ENCODE measurements around the gene ITPR2. TPM values are rescaled to one million over a fixed set of nuclear protein-coding genes. Genes with fewer than 3 reads are reported as not detected.

ITPR2 gene
- total RNA-seq, 1 donor from 2014 or later: 77.9 TPM

GRCh38 chr12:26800347-26800746 lies 32.6 kb downstream of the ITPR2 start:
- Mint-ChIP-seq H3K36me3 (ENCODE audit: unreplicated experiment) (no peaks in the 10 kb centered on the region), H3K27ac (ENCODE audit: unreplicated experiment) (no peak overlapping the region)

GRCh38 chr12:26799741-26800140 lies 33.3 kb downstream of the ITPR2 start:
- H3K36me3 Mint-ChIP-seq (ENCODE audit: unreplicated experiment): no peaks in the 10 kb centered on the region
- no peak overlapping the region for H3K27ac Mint-ChIP-seq (ENCODE audit: unreplicated experiment)
- no peaks in the 10 kb centered on the region for H3K4me1 Mint-ChIP-seq (ENCODE audit: low read depth, unreplicated experiment)
- TF ChIP-seq CTCF (IDR thresholded peaks at IDR 0.05; ENCODE audit: partially characterized antibody, unreplicated experiment): no peak
- H3K4me3 Mint-ChIP-seq (ENCODE audit: unreplicated experiment): no peak overlapping the region
- no peak for DNase-seq
- H3K9me3 Mint-ChIP-seq (ENCODE audit: unreplicated experiment): peaks cover 4% of the 10 kb centered on the region
- no peaks in the 10 kb centered on the region for H3K27me3 Mint-ChIP-seq (ENCODE audit: unreplicated experiment)

More at GRCh38 chr12:26800347-26800746, 32.6 kb downstream of the ITPR2 start:
- H3K9me3 Mint-ChIP-seq (ENCODE audit: unreplicated experiment): peaks cover 4% of the 10 kb centered on the region
- H3K4me3 Mint-ChIP-seq (ENCODE audit: unreplicated experiment): no peak overlapping the region
- H3K4me1 Mint-ChIP-seq (ENCODE audit: low read depth, unreplicated experiment): no peaks in the 10 kb centered on the region
- H3K27me3 Mint-ChIP-seq (ENCODE audit: unreplicated experiment): no peaks in the 10 kb centered on the region
- DNase-seq: no peak
- no peak for TF ChIP-seq CTCF (IDR thresholded peaks at IDR 0.05; ENCODE audit: partially characterized antibody, unreplicated experiment)

GRCh38 chr12:26798640-26799039 lies 34.4 kb downstream of the ITPR2 start:
- H3K36me3 Mint-ChIP-seq (ENCODE audit: unreplicated experiment): no peaks in the 10 kb centered on the region
- H3K27ac Mint-ChIP-seq (ENCODE audit: unreplicated experiment): no peak overlapping the region
- no peaks in the 10 kb centered on the region for H3K27me3 Mint-ChIP-seq (ENCODE audit: unreplicated experiment)
- H3K4me1 Mint-ChIP-seq (ENCODE audit: low read depth, unreplicated experiment): no peaks in the 10 kb centered on the region
- no peak overlapping the region for H3K4me3 Mint-ChIP-seq (ENCODE audit: unreplicated experiment)
- H3K9me3 Mint-ChIP-seq (ENCODE audit: unreplicated experiment): peaks cover 4% of the 10 kb centered on the region
- no peak for DNase-seq
- TF ChIP-seq CTCF (IDR thresholded peaks at IDR 0.05; ENCODE audit: partially characterized antibody, unreplicated experiment): no peak

GRCh38 chr12:26798023-26798422 lies 35.0 kb downstream of the ITPR2 start:
- DNase-seq: no peak
- Mint-ChIP-seq H3K4me1 (ENCODE audit: low read depth, unreplicated experiment) (no peaks in the 10 kb centered on the region), H3K27me3 (ENCODE audit: unreplicated experiment) (no peaks in the 10 kb centered on the region), H3K36me3 (ENCODE audit: unreplicated experiment) (no peaks in the 10 kb centered on the region), H3K4me3 (ENCODE audit: unreplicated experiment) (no peak overlapping the region), H3K27ac (ENCODE audit: unreplicated experiment) (no peak overlapping the region), H3K9me3 (ENCODE audit: unreplicated experiment) (peaks cover 4% of the 10 kb centered on the region)
- TF ChIP-seq CTCF (IDR thresholded peaks at IDR 0.05; ENCODE audit: partially characterized antibody, unreplicated experiment): no peak

- no peak for TF ChIP-seq CTCF (IDR thresholded peaks at IDR 0.05; ENCODE audit: partially characterized antibody, unreplicated experiment)
- H3K36me3 Mint-ChIP-seq (ENCODE audit: unreplicated experiment): no peaks in the 10 kb centered on the region
- peaks cover 4% of the 10 kb centered on the region for H3K9me3 Mint-ChIP-seq (ENCODE audit: unreplicated experiment)
- no peak for DNase-seq
- no peak overlapping the region for H3K4me3 Mint-ChIP-seq (ENCODE audit: unreplicated experiment)
- no peak overlapping the region for H3K27ac Mint-ChIP-seq (ENCODE audit: unreplicated experiment)
- H3K4me1 Mint-ChIP-seq (ENCODE audit: low read depth, unreplicated experiment): no peaks in the 10 kb centered on the region
- no peaks in the 10 kb centered on the region for H3K27me3 Mint-ChIP-seq (ENCODE audit: unreplicated experiment)
These were observed 37.1 kb downstream of the ITPR2 start for GRCh38 chr12:26795910-26796309.

Data from glutamatergic neuron (in vitro differentiated cells).